ENCODE measurements around the gene CFAP210. TPM values are rescaled to one million over a fixed set of nuclear protein-coding genes. Genes with fewer than 3 reads are reported as not detected.

CFAP210 gene
- total RNA-seq, 4 donors from 2014 or later, result 0.80 TPM; not detected in 3

- intact Hi-C loops (cut with DNase I), result no loop called here
These were observed 35.3 kb downstream of the CFAP210 start for GRCh38 chr2:169658877-169659276.

GRCh38 chr2:169656164-169656563, 38.0 kb downstream of the CFAP210 start:
- Histone ChIP-seq H3K4me3 (no peak overlapping the region), H3K27me3 (peaks cover 0 to 11% (median 0%) of the 10 kb centered on the region in 4 donors), H3K9me3 (no peaks in the 10 kb centered on the region), H3K4me1 (no peaks in the 10 kb centered on the region), H3K27ac (replicated peaks in 1 of 4) (no peak overlapping the region), H3K36me3 (no peaks in the 10 kb centered on the region)
- no peak for DNase-seq (ENCODE audit: extremely low spot score)
- TF ChIP-seq POLR2AphosphoS5 (IDR thresholded peaks at IDR 0.05) (no peak), POLR2A (IDR thresholded peaks at IDR 0.05; ENCODE audit: low read depth) (no peak), EP300 (IDR thresholded peaks at IDR 0.05) (no peak), CTCF (IDR thresholded peaks at IDR 0.05) (no peak)
- intact Hi-C loops (cut with DNase I), result no loop called here
- 82% methylated on average over 3 of the region's 3 CpGs for WGBS

More at GRCh38 chr2:169658877-169659276, 35.3 kb downstream of the CFAP210 start:
- no peaks in the 10 kb centered on the region for H3K36me3 ChIP-seq
- no peak overlapping the region for H3K4me3 ChIP-seq
- H3K27me3 ChIP-seq, result no peaks in the 10 kb centered on the region
- H3K27ac ChIP-seq (replicated peaks in 1 of 4), result no peak overlapping the region
- WGBS, result 100% methylated on average over 1 of the region's 1 CpG
- no peak for DNase-seq (ENCODE audit: extremely low spot score)
- no peaks in the 10 kb centered on the region for H3K4me1 ChIP-seq
- no peaks in the 10 kb centered on the region for H3K9me3 ChIP-seq
- TF ChIP-seq POLR2A (IDR thresholded peaks at IDR 0.05; ENCODE audit: low read depth) (no peak), CTCF (IDR thresholded peaks at IDR 0.05) (no peak), POLR2AphosphoS5 (IDR thresholded peaks at IDR 0.05) (no peak), EP300 (IDR thresholded peaks at IDR 0.05) (no peak)

- intact Hi-C loops (cut with DNase I), result no loop called here
- no peak overlapping the region for H3K4me3 ChIP-seq
- no peaks in the 10 kb centered on the region for H3K9me3 ChIP-seq
- H3K36me3 ChIP-seq, result no peaks in the 10 kb centered on the region
- H3K4me1 ChIP-seq, result no peaks in the 10 kb centered on the region
- 79% methylated on average over 3 of the region's 3 CpGs for whole genome bisulfite sequencing
- peaks cover 0 to 11% (median 0%) of the 10 kb centered on the region in 4 donors for H3K27me3 ChIP-seq
- no peak for DNase-seq (ENCODE audit: extremely low spot score)
- no peak overlapping the region for H3K27ac ChIP-seq (replicated peaks in 1 of 4)
- TF ChIP-seq POLR2AphosphoS5 (IDR thresholded peaks at IDR 0.05) (no peak), POLR2A (IDR thresholded peaks at IDR 0.05; ENCODE audit: low read depth) (no peak), EP300 (IDR thresholded peaks at IDR 0.05) (no peak), CTCF (IDR thresholded peaks at IDR 0.05) (no peak)
These were observed 40.6 kb downstream of the CFAP210 start for GRCh38 chr2:169653636-169654035.

- peaks cover 0 to 11% (median 0%) of the 10 kb centered on the region in 4 donors for H3K27me3 ChIP-seq
- intact Hi-C loops (cut with DNase I), result no loop called here
- TF ChIP-seq POLR2AphosphoS5 (IDR thresholded peaks at IDR 0.05) (no peak), EP300 (IDR thresholded peaks at IDR 0.05) (no peak), POLR2A (IDR thresholded peaks at IDR 0.05; ENCODE audit: low read depth) (no peak), CTCF (IDR thresholded peaks at IDR 0.05) (no peak)
- no peaks in the 10 kb centered on the region for H3K4me1 ChIP-seq
- no peaks in the 10 kb centered on the region for H3K36me3 ChIP-seq
- no peak for DNase-seq (ENCODE audit: extremely low spot score)
- no peak overlapping the region for H3K4me3 ChIP-seq
- WGBS, result 81% methylated on average over 1 of the region's 1 CpG
- H3K27ac ChIP-seq (replicated peaks in 1 of 4), result no peak overlapping the region
- no peaks in the 10 kb centered on the region for H3K9me3 ChIP-seq
These were observed 44.9 kb downstream of the CFAP210 start for GRCh38 chr2:169649278-169649677.

- Histone ChIP-seq H3K27ac (replicated peaks in 1 of 4) (no peak overlapping the region), H3K27me3 (peaks cover 0 to 3% (median 0%) of the 10 kb centered on the region in 4 donors), H3K9me3 (no peaks in the 10 kb centered on the region), H3K4me3 (no peak overlapping the region), H3K4me1 (no peaks in the 10 kb centered on the region), H3K36me3 (no peaks in the 10 kb centered on the region)
- WGBS, result 85% methylated on average over 2 of the region's 2 CpGs
- no peak for DNase-seq (ENCODE audit: extremely low spot score)
- TF ChIP-seq CTCF (IDR thresholded peaks at IDR 0.05), result no peak
- no peak for TF ChIP-seq POLR2AphosphoS5 (IDR thresholded peaks at IDR 0.05)
- TF ChIP-seq EP300 (IDR thresholded peaks at IDR 0.05), result no peak
- no peak for TF ChIP-seq POLR2A (IDR thresholded peaks at IDR 0.05; ENCODE audit: low read depth)
- intact Hi-C loops (cut with DNase I), result no loop called here
These were observed 46.7 kb downstream of the CFAP210 start for GRCh38 chr2:169647496-169647895.

Data from esophagus muscularis mucosa (tissue), 4 donors.